Parathyroid adenoma (tissue), 2 donors: ENCODE data around the gene SLC30A7.
A peak's percentile ranks its signal among the peaks of the same experiment; 100 is the strongest.

Experiments used
- H2AFZ ChIP-seq: fragments of 300-600 bp; sonication (generic); one replicate; pipeline ENCODE4 v1.7.0; 2017; ENCODE audit warnings: antibody characterized with exemption, mild to moderate bottlenecking
- H3K27ac ChIP-seq: fragments of 300-600 bp; sonication (generic); one replicate; pipeline ENCODE4 v1.7.0; 2017
- H3K27me3 ChIP-seq: fragments of 300-600 bp; sonication (generic); one replicate; pipeline ENCODE4 v1.7.0; 2017; ENCODE audit warnings: low read length; ENCODE audit not compliant: control insufficient read depth, insufficient read depth
- H3K36me3 ChIP-seq: fragments of 300-600 bp; sonication (generic); one replicate; pipeline ENCODE4 v1.7.0; 2017; ENCODE audit warnings: low read length; ENCODE audit not compliant: control insufficient read depth, insufficient read depth
- H3K4me1 ChIP-seq: fragments of 300-600 bp; sonication (generic); one replicate; pipeline ENCODE4 v1.7.0; 2017; ENCODE audit warnings: control low read depth
- H3K4me2 ChIP-seq: fragments of 300-600 bp; sonication (generic); one replicate; pipeline ENCODE4 v1.7.0; 2017; ENCODE audit warnings: low read length
- H3K4me3 ChIP-seq: fragments of 300-600 bp; sonication (generic); one replicate; pipeline ENCODE4 v1.7.0; 2017; ENCODE audit warnings: low read depth, low read length
- H3K79me2 ChIP-seq: fragments of 300-600 bp; sonication (generic); one replicate; pipeline ENCODE4 v1.7.0; 2017; ENCODE audit warnings: control low read depth
- H3K9ac ChIP-seq: fragments of 300-600 bp; sonication (generic); one replicate; pipeline ENCODE4 v1.7.0; 2017; ENCODE audit warnings: mild to moderate bottlenecking
- H3K9me3 ChIP-seq: fragments of 300-600 bp; sonication (generic); one replicate; pipeline ENCODE4 v1.7.0; 2017; ENCODE audit warnings: low read length; ENCODE audit not compliant: control insufficient read depth
- TF ChIP-seq, protein P1 (sequence below): fragments of 300-600 bp; sonication (generic); IDR thresholded peaks from one replicate; pipeline ENCODE4 v1.7.0; 2017; ENCODE audit warnings: antibody characterized with exemption, mild to moderate bottlenecking
- donor health status: primary hyperparathyroidism.

SLC30A7 gene

DNA sequence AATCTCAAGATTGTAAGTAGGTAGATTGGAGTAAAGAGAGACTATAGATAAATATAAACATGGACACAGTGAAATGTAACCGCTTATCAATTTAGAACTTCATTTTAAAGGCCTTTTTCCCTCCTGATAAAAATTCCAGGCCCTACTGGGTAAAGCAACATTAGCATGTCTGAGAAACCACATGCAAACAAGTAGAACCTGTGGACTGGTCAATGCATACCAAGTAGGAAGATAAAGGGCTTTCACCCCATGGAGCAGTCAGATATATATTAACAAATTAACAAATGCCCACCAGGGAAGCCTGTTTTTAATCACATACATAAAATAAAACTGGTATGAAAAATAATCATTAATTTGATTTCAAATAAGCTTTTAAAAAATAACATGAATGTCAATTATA is 121.6 kb downstream of the SLC30A7 start:
- Histone ChIP-seq H3K27ac (no peak overlapping the region), H3K4me1 (no peaks in the 10 kb centered on the region), H3K4me2 (no peak overlapping the region), H3K36me3 (no peaks in the 10 kb centered on the region), H3K9ac (no peak overlapping the region), H3K4me3 (no peak overlapping the region), H2AFZ (no peak overlapping the region), H3K79me2 (no peaks in the 10 kb centered on the region), H3K9me3 (no peaks in the 10 kb centered on the region), H3K27me3 (no peaks in the 10 kb centered on the region)
- TF ChIP-seq, protein P1, sequence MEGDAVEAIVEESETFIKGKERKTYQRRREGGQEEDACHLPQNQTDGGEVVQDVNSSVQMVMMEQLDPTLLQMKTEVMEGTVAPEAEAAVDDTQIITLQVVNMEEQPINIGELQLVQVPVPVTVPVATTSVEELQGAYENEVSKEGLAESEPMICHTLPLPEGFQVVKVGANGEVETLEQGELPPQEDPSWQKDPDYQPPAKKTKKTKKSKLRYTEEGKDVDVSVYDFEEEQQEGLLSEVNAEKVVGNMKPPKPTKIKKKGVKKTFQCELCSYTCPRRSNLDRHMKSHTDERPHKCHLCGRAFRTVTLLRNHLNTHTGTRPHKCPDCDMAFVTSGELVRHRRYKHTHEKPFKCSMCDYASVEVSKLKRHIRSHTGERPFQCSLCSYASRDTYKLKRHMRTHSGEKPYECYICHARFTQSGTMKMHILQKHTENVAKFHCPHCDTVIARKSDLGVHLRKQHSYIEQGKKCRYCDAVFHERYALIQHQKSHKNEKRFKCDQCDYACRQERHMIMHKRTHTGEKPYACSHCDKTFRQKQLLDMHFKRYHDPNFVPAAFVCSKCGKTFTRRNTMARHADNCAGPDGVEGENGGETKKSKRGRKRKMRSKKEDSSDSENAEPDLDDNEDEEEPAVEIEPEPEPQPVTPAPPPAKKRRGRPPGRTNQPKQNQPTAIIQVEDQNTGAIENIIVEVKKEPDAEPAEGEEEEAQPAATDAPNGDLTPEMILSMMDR, result no peak

DNA sequence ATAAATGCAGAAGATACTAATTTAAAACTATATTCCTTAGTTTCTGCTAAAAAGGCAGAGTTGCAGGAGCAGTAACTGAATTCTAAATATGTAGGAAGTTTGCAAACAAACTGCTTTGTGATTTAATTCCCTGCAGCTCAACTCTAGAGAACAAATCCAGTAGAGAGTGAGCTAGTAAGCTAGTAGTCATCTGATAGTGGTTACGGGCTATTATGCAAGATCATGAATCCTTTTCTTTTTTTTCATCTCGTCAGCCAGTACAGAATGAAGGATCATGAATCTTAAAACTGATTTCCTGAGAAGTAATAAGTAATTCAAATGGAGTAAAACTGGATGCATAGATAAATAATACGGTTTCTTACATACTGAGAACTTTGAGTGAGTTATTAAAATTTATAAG is 126.4 kb downstream of the SLC30A7 start:
- H2AFZ ChIP-seq, result no peak overlapping the region
- H3K4me2 ChIP-seq, result no peak overlapping the region
- TF ChIP-seq, protein P1, result no peak
- no peaks in the 10 kb centered on the region for H3K4me1 ChIP-seq
- H3K4me3 ChIP-seq, result no peak overlapping the region
- no peaks in the 10 kb centered on the region for H3K9me3 ChIP-seq
- H3K27ac ChIP-seq, result no peak overlapping the region
- no peak overlapping the region for H3K9ac ChIP-seq
- no peaks in the 10 kb centered on the region for H3K27me3 ChIP-seq
- no peaks in the 10 kb centered on the region for H3K36me3 ChIP-seq
- no peaks in the 10 kb centered on the region for H3K79me2 ChIP-seq

DNA sequence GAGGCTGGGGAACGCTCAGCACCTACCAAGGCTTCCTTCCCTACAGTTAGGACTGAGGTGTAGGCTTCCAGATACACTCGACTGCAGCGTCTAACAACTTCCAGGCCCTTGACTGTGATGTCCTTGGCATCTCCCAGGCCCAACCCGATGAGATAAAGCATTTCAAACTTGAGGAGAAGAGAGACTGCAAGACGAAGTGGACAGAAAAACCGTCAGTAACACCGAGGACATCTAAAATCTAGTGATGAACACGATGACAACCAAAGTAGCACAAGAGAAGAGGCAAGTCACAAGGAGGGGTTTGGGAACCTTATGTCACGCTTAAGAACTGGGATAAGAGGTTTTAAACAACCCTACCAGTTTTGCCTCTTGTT is 129.4 kb downstream of the SLC30A7 start:
- H3K79me2 ChIP-seq, result no peaks in the 10 kb centered on the region
- no peaks in the 10 kb centered on the region for H3K4me1 ChIP-seq
- H3K36me3 ChIP-seq, result no peaks in the 10 kb centered on the region
- peak overlapping the region; percentile 63 for H3K4me2 ChIP-seq
- peak overlapping the region; percentile 73 for H3K27ac ChIP-seq
- peak overlapping the region; percentile 8 for H3K9ac ChIP-seq
- H3K4me3 ChIP-seq, result peak overlapping the region; percentile 76
- H3K27me3 ChIP-seq, result no peaks in the 10 kb centered on the region
- TF ChIP-seq, protein P1, result no peak
- H2AFZ ChIP-seq, result peak overlapping the region; percentile 92
- H3K9me3 ChIP-seq, result no peaks in the 10 kb centered on the region

DNA sequence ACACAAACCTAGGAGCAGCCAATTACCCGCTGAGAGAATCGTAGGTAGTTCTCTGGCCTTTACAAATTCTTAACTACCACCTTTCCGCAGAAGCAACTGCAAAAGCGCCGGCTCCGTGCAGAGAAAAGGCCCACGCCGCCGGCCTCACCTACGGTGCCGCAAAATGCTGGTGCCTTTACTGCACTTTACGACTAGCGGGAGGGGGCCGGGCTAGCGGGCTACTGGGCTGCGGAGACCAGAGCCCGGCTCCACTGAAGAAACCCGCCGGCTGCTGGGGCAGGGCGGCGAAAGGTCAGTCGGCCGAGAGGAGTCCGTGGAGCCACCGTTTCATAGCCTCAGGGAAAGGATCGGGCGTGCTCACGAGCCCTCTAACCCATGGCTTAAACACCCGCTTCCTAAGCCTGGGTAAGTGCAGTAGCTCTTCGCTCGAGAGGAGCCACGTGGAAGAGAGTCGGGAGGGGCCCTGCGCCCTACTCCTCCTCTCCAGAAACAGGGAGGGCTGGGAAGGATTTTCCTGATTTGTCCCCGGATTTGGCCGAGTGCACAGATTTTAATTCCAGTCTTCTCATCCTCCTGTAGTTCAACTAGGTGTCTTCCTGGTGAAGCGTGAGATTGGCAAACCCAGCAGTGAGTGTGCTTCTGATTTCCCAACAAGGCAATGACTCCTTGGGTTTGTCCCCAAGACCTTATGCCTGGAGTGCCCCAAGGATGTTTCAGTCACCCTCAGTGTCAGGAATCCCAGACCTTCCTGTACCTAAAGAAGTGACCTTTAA is 130.0 kb downstream of the SLC30A7 start, which contains the start of gene DPH5:
TSS of gene DPH5 (minus strand) at position 128 of the 773 bp plus-strand sequence. CDS start 341 bp downstream, outside the sequence.
- H3K4me2 ChIP-seq, result peak within 1 kb of the TSS; percentile 63
- no peaks in the 10 kb centered on the region for H3K27me3 ChIP-seq
- peak within 1 kb of the TSS; percentile 73 for H3K27ac ChIP-seq
- H3K9ac ChIP-seq, result peak within 1 kb of the TSS; percentile 8
- H3K4me3 ChIP-seq, result peak within 1 kb of the TSS; percentile 76
- peak within 1 kb of the TSS; percentile 92 for H2AFZ ChIP-seq
- TF ChIP-seq, protein P1, result no peak
- no peaks in the 10 kb centered on the region for H3K4me1 ChIP-seq
- H3K36me3 ChIP-seq, result no peaks in the 10 kb centered on the region
- no peaks in the 10 kb centered on the region for H3K9me3 ChIP-seq
- H3K79me2 ChIP-seq, result no peaks in the 10 kb centered on the region

DNA sequence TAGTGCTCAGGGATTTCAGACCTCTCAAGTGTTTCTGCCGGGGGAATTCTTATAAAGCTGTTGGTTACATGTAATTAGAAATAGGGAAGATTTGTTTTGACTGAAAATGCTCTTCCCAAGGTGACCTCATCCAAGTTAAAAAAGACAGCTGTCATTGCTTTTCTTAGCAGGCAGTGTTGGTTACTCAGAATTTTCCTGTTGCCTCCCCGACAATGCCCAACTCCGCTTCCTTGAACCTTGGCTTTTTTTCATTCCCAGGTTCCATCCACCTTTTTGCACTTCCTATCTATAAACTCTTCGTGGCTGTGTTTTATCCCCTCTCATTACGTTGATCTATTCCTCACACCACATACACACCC is 130.5 kb downstream of the SLC30A7 start:
- Histone ChIP-seq H3K9me3 (no peaks in the 10 kb centered on the region), H3K4me3 (peak overlapping the region; percentile 76), H3K4me2 (peak overlapping the region; percentile 63), H3K4me1 (no peaks in the 10 kb centered on the region), H2AFZ (peak overlapping the region; percentile 92), H3K79me2 (no peaks in the 10 kb centered on the region), H3K36me3 (no peaks in the 10 kb centered on the region), H3K27ac (peak overlapping the region; percentile 73), H3K9ac (no peak overlapping the region), H3K27me3 (no peaks in the 10 kb centered on the region)
- TF ChIP-seq, protein P1, result no peak
